ENCODE results near the gene ANKRD27. TPM values are rescaled to one million over a fixed set of nuclear protein-coding genes. Genes with fewer than 3 reads are reported as not detected.

Gene ANKRD27
- total and polyA plus RNA-seq, 11 donors, result 5.8 to 47.5 (median 17.9) TPM

DNA sequence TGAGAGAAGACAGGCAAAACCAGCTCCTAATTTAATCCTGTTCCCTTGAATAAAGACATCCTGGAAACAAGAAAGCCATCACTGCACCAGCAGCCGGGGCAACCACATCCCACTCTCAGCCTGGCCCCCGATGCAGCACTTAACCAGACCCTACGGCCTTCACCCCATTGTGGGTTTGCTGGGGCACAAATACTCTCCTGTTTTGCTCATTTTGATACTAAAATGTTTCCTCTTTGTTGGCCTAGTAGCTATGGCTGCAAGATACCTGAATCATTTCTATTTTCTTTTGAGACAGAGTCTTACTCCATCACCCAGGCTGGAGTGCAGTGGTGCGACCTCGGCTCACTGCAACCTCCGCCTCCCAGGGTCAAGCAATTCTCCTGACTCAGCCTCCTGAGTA lies 28.4 kb downstream of the ANKRD27 start:
- H3K4me1 ChIP-seq, result peaks cover 0 to 18% (median 5%) of the 10 kb centered on the region in 12 donors
- no peaks in the 10 kb centered on the region for H3K9me3 ChIP-seq
- H3K27me3 ChIP-seq, result no peaks in the 10 kb centered on the region
- no peak overlapping the region for H3K4me3 ChIP-seq
- ATAC-seq (no peak), DNase-seq (no peak)
- TF ChIP-seq, protein P1, sequence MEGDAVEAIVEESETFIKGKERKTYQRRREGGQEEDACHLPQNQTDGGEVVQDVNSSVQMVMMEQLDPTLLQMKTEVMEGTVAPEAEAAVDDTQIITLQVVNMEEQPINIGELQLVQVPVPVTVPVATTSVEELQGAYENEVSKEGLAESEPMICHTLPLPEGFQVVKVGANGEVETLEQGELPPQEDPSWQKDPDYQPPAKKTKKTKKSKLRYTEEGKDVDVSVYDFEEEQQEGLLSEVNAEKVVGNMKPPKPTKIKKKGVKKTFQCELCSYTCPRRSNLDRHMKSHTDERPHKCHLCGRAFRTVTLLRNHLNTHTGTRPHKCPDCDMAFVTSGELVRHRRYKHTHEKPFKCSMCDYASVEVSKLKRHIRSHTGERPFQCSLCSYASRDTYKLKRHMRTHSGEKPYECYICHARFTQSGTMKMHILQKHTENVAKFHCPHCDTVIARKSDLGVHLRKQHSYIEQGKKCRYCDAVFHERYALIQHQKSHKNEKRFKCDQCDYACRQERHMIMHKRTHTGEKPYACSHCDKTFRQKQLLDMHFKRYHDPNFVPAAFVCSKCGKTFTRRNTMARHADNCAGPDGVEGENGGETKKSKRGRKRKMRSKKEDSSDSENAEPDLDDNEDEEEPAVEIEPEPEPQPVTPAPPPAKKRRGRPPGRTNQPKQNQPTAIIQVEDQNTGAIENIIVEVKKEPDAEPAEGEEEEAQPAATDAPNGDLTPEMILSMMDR (IDR thresholded peaks at IDR 0.05), result no peak
- no peak for TF ChIP-seq POLR2A (IDR thresholded peaks at IDR 0.05)
- intact Hi-C loops (cut with DNase I), result no loop called here
- WGBS, 4 donors, result 91 to 98% (median 93%) methylated on average over 6 of the region's 6 CpGs
- peaks cover 2 to 83% (median 66%) of the 10 kb centered on the region in 9 donors for H3K36me3 ChIP-seq
- H3K27ac ChIP-seq, result no peak overlapping the region

- no peak for TF ChIP-seq POLR2A (IDR thresholded peaks at IDR 0.05)
- TF ChIP-seq, protein P1 (IDR thresholded peaks at IDR 0.05), result no peak
- H3K27me3 ChIP-seq, result no peaks in the 10 kb centered on the region
- H3K27ac ChIP-seq, result no peak overlapping the region
- peaks cover 2 to 95% (median 86%) of the 10 kb centered on the region in 9 donors for H3K36me3 ChIP-seq
- no peaks in the 10 kb centered on the region for H3K9me3 ChIP-seq
- DNase-seq, result no peak
- 86 to 91% (median 86%) methylated on average over 12 of the region's 12 CpGs for WGBS, 4 donors
- no peaks in the 10 kb centered on the region for H3K4me1 ChIP-seq
- ATAC-seq, result no peak
- intact Hi-C loops (cut with DNase I), result no loop called here
- no peak overlapping the region for H3K4me3 ChIP-seq
Observed at GRCh38 chr19:32642771-32643170, 32.2 kb downstream of the ANKRD27 start.

GRCh38 chr19:32638625-32639024 lies 36.4 kb downstream of the ANKRD27 start:
- TF ChIP-seq, protein P1 (IDR thresholded peaks at IDR 0.05), result no peak
- TF ChIP-seq POLR2A (IDR thresholded peaks at IDR 0.05), result no peak
- 98 to 100% (median 99%) methylated on average over 11 to 13 of the region's 13 CpGs for WGBS, 4 donors
- H3K9me3 ChIP-seq, result no peaks in the 10 kb centered on the region
- H3K27ac ChIP-seq, result no peak overlapping the region
- no peaks in the 10 kb centered on the region for H3K27me3 ChIP-seq
- no peaks in the 10 kb centered on the region for H3K4me1 ChIP-seq
- ATAC-seq (peak in 1 of 4 donors; percentile 37), DNase-seq (no peak)
- H3K36me3 ChIP-seq, result peaks cover 0 to 95% (median 82%) of the 10 kb centered on the region in 9 donors
- no peak overlapping the region for H3K4me3 ChIP-seq
- intact Hi-C loops (cut with DNase I), result no loop called here

GRCh38 chr19:32637480-32637879 lies 37.5 kb downstream of the ANKRD27 start:
- no peak overlapping the region for H3K4me3 ChIP-seq
- TF ChIP-seq POLR2A (IDR thresholded peaks at IDR 0.05), result no peak
- TF ChIP-seq, protein P1 (IDR thresholded peaks at IDR 0.05), result no peak
- ATAC-seq (no peak), DNase-seq (no peak)
- H3K27me3 ChIP-seq, result no peaks in the 10 kb centered on the region
- H3K4me1 ChIP-seq, result no peaks in the 10 kb centered on the region
- no peak overlapping the region for H3K27ac ChIP-seq
- 88 to 95% (median 90%) methylated on average over 5 to 14 of the region's 14 CpGs for WGBS, 4 donors
- no peaks in the 10 kb centered on the region for H3K9me3 ChIP-seq
- H3K36me3 ChIP-seq, result peaks cover 0 to 89% (median 78%) of the 10 kb centered on the region in 9 donors
- intact Hi-C loops (cut with DNase I), result no loop called here

All from heart left ventricle (tissue), 16 donors.